ENCODE data around the gene TMA16. TPM values are rescaled to one million over a fixed set of nuclear protein-coding genes. Genes with fewer than 3 reads are reported as not detected.

Gene TMA16
- total and polyA plus RNA-seq, 9 donors = 16.2 to 32.7 (median 26.0) TPM

Other genes with a start within 250 kb of the TMA16 start
- 6.8 TPM for gene NPY1R, start 162.1 kb upstream of the TMA16 start, total RNA-seq
- 10 to 100 TPM in 3 of 8 donors, 1 to 10 TPM in 5; 3.0 to 19.8 (median 7.0) TPM for gene NPY1R, start 162.1 kb upstream of the TMA16 start, polyA plus RNA-seq (ENCODE audit: insufficient read depth in 1 of 8, insufficient read length in 8 of 8, low replicate concordance in 1 of 8)
- gene NPY5R, start 150.8 kb upstream of the TMA16 start, total RNA-seq = 0.13 TPM
- gene NPY5R, start 150.8 kb upstream of the TMA16 start, polyA plus RNA-seq (ENCODE audit: insufficient read depth in 1 of 8, insufficient read length in 8 of 8, low replicate concordance in 1 of 8) = under 1 TPM; 0.13 to 0.53 (median 0.33) TPM
- not detected for gene TKTL2, start 20.9 kb upstream of the TMA16 start, total RNA-seq
- not detected for gene TKTL2, start 20.9 kb upstream of the TMA16 start, polyA plus RNA-seq (ENCODE audit: insufficient read depth in 1 of 8, insufficient read length in 8 of 8, low replicate concordance in 1 of 8)

All from muscle of leg (tissue), 9 donors.